Activated naive CD4-positive, alpha-beta T cell (primary cell): ENCODE data around the gene PSMC4.
"Not testable (repeated sequence)": the region's sequence is repeated elsewhere in the genome, so short reads cannot be mapped to it uniquely, and the experiment has no call there.

Experiments used
- DNase-seq, 4 experiments: peaks; one replicate each; lab custom pipeline; 2025; lab: John Stamatoyannopoulos, UW

Gene PSMC4

DNA sequence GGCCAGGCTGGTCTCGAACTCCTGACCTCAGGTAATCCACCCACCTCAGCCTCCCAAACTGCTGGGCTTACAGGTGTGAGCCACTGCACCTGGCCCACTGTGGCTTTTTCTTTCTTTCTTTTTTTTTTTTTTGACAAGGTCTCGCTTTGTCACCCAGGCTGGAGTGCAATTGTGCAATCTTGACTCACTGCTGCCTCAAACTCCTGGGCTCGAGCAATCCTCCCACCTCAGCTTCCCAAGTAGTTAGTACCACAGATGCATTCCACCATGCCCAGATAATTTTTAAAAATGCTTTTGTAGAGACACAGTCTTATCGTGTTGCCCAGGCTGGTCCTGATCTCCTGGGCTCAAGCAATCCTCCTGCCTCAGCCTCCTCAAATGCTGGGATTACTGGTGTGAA, 24.4 kb upstream of the PSMC4 start:
- DNase-seq = no peak

DNA sequence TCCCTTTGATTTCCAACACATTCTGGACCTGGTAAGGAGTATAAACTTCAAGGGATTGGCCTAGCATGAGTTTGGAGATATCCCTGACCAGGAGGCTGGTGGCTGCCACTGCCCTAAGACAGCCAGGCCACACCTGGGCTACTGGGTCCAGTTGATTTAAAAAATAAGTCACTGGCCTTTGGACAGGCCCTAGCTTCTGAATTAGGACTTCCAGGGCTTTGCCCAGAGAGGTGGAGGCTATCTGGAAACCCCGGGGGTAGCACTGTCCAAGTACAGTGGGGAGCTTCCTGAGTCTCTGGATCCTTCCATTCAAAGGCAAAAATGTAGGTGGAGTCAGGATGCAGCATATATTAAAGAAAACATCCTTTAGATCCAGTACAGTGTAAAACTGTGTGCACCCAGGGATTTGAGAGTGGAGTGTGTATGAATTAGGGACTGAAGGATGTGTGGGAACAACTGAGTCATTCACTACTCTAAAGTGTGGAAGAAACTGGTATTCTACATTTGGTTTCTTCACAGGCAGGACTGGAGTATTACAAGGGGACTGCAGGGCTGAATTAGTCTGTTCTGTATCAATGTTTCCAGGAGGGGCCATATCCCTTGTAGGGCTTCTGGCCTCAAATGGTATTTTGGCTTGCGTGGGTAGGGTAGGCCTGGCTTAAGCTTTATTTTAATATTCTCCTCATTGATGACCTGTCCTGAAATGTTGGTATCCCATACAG, 21.8 kb upstream of the PSMC4 start:
- no peak for DNase-seq

DNA sequence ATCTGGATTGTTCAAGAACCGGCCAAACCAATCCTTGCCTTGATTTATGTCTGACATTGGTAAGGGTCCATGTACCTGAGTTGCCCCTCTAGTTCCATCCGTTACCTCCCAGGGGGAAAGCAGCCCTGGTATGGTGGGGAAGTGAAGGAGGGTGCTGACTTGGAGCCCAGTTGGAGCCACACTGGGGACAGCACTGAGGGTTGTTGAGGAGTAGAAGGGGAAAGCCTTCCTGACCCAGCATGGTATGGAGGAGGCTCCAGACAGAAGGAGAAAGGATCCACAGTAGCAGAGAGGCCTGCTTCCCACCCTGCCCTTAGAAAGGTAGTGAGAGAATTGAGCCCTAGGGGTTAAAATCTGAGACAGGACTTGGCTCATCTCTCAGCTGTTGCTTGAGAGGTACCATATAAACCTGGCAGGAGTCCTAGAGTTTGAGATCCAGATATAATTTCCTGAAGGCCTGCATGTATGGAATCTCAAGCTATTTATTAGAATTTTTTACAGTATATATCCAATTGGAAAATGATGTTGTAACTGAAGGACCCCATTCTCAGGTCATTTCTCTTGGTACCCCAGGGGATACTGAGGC, 19.8 kb upstream of the PSMC4 start:
- DNase-seq = no peak

DNA sequence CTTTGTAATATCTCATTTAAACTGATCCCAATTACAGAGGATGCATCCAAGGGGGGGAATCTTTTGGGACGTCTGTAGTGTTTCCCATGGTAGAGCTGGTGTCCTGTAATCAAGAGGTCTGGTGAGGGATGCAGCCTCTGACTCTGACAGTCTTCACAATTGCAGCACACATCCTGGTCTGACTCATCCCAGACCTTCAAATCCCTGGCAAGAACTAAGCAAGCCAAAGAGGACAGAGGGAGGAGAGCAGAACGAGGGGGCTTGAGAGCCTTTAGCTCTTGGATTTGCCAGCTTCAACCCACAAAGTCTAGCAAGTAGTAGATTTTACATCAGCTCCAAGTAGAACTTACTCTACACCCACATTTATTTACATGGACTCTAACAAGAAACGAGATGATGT, 19.3 kb upstream of the PSMC4 start:
- no peak for DNase-seq

DNA sequence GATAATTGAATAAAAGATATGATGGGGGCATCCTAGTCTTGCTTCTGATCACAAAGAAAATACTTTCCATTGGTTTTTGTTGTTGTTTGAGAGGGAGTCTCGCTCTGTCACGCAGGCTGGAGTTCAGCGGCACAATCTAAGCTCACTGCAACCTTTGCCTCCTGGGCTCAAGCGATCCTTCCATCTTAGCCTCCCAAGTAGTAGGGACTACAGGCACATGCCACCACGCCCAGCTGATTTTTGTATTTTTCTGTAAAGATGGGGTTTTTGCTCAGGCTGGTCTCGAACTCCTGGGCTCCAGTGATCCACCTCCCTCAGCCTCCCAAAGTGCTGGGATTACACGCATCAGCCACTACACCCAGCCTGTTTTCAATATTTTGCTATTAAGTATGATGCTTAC, 17.1 kb upstream of the PSMC4 start:
- no peak for DNase-seq

DNA sequence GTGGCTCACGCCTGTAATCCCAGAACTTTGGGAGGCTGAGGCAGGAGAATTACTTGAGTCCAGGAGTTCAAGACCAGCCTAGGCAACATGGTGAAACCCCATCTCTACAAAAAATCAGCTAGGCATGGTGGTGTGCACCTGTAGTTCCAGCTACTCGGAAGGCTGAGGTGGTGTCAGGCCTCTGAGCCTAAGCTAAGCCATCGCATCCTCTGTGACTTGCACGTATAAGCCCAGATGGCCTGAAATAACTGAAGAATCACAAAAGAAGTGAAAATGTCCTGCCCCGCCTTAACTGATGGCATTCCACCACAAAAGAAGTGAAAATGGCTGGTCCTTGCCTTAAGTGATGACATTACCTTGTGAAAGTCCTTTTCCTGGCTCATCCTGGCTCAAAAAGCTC, 13.1 kb upstream of the PSMC4 start:
- not testable (repeated sequence) for DNase-seq

DNA sequence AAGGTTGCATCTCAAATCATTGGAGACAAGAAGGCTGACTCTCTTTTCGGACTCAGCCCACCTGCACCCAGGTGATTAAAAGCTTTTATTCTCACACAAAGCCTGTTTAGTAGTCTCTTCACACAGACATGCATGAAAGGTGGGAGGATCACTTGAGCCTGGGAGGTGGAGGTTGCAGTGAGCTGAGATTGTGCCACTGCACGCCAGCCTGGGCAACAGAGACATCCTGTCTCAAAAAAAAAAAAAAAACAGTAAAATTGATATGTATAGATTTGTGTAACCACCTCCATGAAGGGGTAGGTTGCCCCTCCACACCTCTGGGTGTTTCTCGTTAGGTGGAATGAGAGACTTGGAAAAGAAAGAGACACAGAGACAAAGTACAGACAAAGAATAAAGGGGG, 12.0 kb upstream of the PSMC4 start:
- DNase-seq = not testable (repeated sequence)

DNA sequence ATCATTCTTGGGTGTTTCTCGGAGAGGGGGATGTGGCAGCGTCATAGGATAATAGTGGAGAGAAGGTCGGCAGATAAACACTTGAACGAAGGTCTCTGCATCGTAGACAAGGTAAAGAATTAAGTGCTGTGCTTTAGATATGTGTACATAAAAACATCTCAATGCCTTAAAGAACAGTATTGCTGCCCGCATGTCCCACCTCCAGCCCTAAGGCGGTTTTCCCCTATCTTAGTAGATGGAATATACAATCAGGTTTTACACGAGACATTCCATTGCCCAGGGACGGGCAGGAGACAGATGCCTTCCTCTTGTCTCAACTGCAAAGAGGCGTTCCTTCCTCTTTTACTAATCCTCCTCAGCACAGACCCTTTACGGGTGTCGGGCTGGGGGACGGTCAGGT, 11.6 kb upstream of the PSMC4 start:
- not testable (repeated sequence) for DNase-seq

DNA sequence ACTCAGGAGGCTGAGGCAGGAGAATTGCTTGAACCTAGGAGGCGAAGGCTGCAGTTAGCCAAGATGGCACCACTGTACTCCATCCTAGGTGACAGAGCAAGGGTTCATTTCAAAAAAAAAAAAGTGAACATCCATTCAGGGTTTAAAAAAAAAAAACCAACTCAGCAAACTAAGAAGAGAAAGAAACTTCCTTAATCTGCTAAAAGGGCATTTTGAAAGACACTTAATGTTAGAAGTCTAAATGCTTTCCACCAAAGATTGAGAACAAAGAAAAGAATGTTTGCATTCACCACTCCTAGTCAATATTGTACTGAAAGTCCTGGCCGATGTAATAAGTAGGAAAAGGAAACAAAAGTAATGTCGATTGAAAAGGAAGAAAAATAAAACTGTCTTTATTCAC, 7.1 kb upstream of the PSMC4 start:
- no peak for DNase-seq

DNA sequence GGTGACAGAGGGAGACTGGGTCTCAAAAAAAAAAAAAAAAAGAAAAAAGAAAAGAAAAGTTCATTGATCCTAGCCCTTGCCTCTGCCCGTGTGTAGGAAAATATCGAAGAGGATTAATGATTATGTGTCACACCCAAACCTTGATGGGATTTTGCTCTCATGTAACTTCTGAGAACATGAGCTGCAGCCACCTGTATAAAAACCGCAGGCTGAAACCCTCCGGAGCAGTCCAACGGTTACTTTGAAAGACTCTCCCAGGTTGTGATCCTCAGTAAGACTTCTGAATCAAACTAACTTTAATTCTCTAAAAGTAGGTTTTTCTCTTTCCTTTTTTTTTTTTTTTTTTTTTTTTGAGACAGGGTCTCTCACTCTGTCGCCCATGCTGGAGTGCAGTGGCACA, 4.3 kb upstream of the PSMC4 start:
- DNase-seq = no peak

DNA sequence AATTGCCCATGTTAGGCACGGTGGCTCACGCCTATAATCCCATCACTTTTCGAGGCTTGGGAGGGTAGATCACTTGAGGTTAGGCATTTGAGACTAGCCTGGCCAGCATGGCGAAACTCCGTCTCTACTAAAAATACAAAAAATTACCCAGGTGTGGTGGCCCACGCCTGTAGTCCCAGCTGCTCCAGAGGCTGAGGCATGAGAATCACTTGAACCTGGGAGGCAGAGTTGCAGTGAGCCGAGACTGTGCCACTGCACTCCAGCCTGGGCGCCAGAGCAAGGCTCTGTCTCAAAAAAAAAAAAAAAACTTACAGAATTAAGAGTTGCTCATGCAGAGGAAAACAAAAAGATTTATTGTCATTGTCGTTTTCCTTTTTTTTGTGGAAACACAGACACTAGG, 3.4 kb upstream of the PSMC4 start:
- no peak for DNase-seq

DNA sequence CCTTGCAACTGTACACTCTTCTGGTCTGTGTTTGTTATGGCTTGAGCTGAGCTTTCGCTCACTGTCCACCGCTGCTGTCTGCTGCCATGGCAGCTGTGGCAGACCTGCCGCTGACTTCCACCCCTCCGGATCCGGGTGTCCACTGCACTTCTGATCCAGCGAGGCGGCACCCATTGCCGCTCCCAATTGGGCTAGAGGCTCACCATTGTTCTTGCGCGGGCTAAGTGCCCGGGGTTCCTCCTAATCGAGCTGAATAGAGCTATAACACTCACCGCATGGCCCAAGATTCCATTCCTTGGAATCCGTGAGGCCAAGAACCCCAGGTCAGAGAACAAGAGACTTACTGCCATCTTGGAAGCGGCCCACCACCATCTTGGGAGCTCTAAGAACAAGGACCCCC, 2.2 kb upstream of the PSMC4 start:
- DNase-seq = no peak

DNA sequence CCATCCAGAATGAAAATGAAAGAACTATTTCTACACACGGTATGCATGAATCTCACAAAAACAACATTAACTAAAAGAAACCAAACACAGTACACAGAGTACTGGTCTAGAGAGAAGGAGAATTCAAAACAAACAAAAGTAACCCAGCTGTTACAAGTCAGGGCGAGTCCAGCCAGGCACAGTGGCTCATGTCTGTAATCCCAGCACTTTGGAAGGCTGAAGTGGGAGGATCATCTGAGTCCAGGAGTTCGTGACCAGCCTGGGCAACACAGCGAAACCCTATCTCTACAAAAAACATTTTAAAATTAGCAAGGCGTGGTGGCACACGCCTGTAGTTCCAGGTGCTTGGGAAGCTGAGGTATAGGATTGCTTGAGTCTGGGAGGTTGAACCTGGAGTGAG, 1.7 kb upstream of the PSMC4 start:
- DNase-seq = no peak

DNA sequence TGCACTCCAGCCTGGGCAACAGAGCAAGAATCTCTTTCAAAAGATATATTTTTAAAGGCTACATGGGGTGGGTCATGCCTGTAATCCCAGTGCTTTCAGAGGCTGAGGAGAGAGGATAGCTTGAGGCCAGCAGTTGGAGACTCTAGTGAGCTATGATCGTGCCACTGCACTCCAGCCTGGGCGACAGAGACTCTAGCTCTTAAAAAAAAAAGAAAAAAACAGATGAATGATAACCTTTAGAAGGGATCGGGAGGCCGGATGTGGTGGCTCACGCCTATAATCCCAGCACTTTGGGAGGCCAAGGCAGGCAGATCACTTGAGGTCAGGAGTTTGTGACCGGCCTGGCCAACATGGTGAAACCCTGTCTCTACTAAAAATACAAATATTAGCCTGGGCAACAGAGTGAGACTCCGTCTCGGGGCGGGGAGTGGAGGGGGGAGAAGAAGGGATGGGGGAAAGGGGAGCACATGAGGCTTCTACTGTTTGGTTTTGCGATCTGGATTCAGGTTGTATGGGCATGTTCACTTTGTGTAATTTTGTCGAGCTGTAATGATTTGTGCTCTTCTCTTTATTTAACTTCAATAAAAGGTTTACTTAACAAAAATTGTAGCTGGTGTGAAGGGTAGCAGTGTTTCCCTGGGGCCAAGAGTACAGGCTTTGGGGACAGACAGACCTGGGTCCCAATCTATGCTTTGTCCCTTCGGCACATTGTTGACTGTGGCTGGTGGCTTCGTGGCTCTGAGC, 1.1 kb upstream of the PSMC4 start:
- DNase-seq = no peak

DNA sequence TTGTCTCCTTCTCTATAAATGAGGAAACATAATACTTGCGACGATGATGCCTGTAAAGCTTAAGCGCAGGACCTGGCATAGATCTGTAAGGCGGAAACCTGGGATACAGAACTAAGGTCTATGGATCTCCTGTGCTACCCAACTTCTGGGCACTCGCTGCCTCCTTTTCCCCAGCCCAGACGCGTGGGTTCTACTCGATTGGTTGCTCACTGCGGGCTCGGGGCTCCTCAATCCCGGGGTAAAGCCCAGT, 615 bp upstream of the PSMC4 start:
- DNase-seq = no peak

DNA sequence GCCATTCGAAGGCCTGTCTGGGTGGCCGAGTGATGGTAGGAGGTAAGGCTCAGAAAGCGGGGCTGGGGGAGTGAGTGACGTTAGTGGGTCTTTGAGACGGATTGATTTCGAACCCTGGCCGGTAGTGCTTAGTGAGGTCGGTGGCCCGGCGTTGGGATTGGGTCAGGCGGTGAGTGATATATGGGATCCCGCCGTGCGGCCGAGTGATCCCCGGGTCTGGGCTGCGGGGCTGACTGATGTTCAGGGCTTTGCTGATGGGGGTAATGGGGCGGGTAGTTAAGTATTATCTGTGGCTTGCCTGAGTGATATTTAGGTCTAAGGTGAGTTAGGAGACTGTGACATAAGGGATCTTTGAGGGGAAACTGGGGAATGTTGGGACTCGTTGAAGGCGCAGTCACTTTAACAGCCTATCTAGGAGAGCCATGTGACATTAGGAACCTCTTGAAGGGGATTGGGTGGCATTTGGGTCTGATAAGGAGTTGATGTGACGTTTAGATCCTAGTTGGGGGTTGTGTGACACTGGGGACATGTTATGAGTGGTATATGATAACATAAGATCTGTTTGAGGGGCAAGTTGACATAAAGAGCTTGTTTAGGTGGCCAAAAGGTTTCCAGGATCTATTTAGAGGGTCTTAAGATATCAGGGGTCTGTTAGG, 543 bp downstream of the PSMC4 start:
- DNase-seq = no peak

DNA sequence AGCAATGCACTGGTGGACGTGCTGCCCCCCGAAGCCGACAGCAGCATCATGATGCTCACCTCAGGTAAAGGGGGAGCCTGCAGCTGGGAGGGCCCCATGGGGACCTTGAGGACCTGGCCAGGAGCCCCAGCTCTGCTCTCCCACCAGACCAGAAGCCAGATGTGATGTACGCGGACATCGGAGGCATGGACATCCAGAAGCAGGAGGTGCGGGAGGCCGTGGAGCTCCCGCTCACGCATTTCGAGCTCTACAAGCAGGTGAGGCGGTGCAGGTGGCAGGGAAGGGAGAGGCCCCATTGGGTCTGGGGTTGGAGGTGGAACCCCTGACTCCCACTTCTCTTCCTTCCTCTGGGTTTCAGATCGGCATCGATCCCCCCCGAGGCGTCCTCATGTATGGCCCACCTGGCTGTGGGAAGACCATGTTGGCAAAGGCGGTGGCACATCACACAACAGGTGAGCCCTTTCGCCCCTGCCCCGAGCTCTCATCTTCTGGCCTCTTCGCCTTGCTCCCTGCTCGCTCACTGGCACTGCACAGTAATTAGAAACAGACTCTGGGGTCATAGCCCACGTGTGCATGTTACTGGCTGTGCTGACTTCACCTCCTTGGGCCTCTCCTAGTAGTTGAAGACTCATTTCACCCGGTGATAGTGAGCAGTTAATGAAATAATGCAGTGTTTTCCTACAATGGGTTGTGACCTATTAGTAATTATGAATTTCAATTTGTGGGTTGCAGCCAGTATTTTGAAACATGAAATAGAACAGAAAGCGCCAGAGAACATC, 3.6 kb downstream of the PSMC4 start:
- DNase-seq = no peak

DNA sequence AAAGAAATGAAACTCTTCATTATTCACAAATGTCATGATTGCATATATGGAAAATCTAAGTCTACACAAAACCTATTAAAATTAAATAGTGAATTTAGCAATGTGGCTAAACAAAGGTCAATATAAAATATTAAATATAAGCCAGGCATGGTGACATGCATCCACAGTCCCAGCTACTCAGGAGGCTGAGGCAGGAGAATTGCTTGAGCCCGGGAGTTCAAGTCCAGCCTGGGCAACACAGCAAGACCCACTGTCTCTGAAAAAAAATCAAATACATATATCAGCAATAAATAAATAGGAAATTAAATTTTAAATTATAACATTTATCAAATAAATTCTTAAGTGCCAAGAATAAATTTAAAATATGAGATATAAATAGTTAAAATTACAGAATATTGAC, 11.9 kb downstream of the PSMC4 start:
- no peak for DNase-seq

DNA sequence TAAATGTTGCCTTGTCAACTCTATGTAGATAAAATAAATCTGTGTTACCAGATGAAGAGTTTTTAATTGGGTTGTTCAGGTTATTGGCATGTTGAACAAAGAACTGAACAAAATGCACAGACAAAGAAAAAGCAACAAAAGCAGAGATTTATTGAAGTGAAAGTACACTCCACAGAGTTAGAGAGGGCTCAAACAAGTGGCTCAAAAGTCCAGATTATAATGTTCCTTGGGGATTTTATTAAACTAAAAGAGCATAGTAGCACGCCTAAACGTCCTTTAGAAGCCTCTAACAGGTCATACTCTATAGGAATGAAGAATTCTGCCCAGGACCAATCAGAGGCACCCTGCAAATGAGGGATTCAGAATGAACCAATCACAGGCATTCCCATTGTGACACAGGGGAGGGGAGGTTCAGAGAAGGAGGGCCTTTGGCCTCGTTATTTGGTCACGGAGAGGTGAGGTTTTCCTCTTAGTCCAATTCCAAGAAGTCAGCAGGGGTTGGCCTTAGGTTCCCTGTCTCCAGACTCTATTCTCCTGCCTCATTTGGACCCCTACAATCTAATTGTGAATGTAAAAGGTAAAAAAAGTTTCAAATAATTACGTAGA, 12.8 kb downstream of the PSMC4 start:
- DNase-seq = no peak

DNA sequence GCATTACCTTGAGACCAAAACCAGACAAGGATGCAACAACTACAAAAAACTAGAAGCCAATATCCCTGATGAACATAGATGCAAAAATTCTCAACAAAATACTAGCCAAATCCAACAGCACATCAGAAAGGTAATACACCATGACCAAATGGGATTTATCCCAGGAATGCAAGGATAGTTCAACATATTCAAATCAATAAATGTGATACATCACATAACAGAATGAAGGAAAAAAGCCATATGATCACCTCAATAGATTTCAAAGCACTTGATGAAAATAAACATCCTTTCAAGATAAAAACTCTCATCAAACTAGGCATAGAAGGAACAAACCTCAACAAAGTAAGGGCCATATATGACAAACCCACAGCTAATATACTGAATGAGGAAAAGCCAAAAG, 15.7 kb downstream of the PSMC4 start:
- DNase-seq = no peak

DNA sequence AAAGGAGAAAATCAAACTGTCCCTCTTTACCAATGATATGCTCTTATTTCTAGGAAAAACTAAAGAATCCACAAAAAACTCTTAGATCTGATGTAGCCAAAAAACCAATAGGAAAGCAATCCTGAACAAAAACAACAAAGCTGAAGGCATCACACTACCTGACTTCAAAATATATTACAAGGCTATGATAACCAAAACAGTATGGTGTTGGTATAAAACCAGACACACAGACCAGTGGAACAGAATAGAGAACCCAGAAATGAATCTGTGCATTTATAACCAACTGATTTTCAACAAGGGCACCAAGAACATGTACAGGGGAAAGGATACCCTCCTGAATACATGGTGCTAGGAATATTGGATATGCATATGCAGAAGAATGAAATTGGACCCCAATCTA, 16.2 kb downstream of the PSMC4 start:
- DNase-seq = no peak

DNA sequence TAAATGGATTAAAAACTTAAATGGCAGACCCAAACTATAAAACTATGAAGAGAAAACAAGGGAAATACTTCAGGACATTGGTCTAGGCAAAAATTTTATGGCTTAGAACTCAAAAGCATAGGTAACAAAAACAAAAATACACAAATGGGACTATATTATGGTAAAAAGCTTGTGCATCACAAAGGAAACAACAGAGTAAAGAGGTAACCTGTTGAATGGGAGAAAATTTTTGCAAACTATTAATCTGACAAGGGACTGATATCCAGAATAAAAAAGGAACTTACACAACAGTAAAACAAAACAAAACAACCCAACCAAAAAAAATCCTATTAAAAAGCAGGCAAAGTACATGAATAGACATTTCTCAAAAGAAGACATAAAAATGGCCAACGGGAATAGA, 16.6 kb downstream of the PSMC4 start:
- no peak for DNase-seq
